IMR-90 (cell line): ENCODE data around the gene CNDP2. TPM values are rescaled to one million over a fixed set of nuclear protein-coding genes. Genes with fewer than 3 reads are reported as not detected.

ENCODE experiments used
- ATAC-seq: fragments of 200-7000 bp; cut with Tn5 transposase; 2 replicates; pipeline ENCODE4 v1.9.1; 2020; ENCODE audit warnings: low read depth, mild to moderate bottlenecking, moderate library complexity
- BruUV-seq: library from RNA; stranded (reverse); fragments of 400-500 nt; replicated peaks from 2 replicates; lab custom pipeline; 2021; lab: Mats Ljungman, UMichigan
- CTCF ChIA-PET: fragments of 300-600 bp; formaldehyde crosslinking; extraction: SDS; loops from one replicate; lab custom pipeline; 2021; ENCODE audit warnings: antibody characterized with exemption; lab: Yijun Ruan, JAX
- POLR2A ChIA-PET: fragments of 300-600 bp; sonication (Branson Sonifier 250); formaldehyde crosslinking; loops from one replicate; lab custom pipeline; 2022; ENCODE audit warnings: antibody characterized with exemption; ENCODE audit not compliant: unreplicated experiment; lab: Charles Lee
- DNase-seq: peaks from one replicate; pipeline ENCODE4 v3.0.0; 2013
- H2AFZ ChIP-seq: replicated peaks from 2 replicates; pipeline ENCODE3; 2013; ENCODE audit warnings: low read length, mild to moderate bottlenecking; ENCODE audit not compliant: poor library complexity
- H2AK5ac ChIP-seq: 2 replicates; pipeline ENCODE4 v1.6.1; 2013; ENCODE audit warnings: low read depth, low read length, inconsistent platforms
- H2AK9ac ChIP-seq: replicated peaks from 2 replicates; pipeline ENCODE3; 2013; ENCODE audit warnings: mild to moderate bottlenecking, low read depth, low read length, moderate library complexity; ENCODE audit not compliant: poor library complexity
- H2BK120ac ChIP-seq: 2 replicates; pipeline ENCODE4 v1.6.1; 2013; ENCODE audit warnings: low read depth, low read length, inconsistent platforms
- H2BK15ac ChIP-seq: 3 replicates; pipeline ENCODE4 v1.6.1; 2013; ENCODE audit warnings: low read depth, low read length, inconsistent platforms
- H2BK20ac ChIP-seq: 2 replicates; pipeline ENCODE4 v1.6.1; 2013; ENCODE audit warnings: low read depth, mild to moderate bottlenecking, inconsistent platforms, low read length, moderate library complexity
- H2BK5ac ChIP-seq: 2 replicates; pipeline ENCODE4 v1.6.1; 2013; ENCODE audit warnings: mild to moderate bottlenecking, low read depth, low read length, inconsistent platforms; ENCODE audit not compliant: poor library complexity, severe bottlenecking
- H3K14ac ChIP-seq: replicated peaks from 2 replicates; pipeline ENCODE4 v1.6.1; 2013; ENCODE audit warnings: low read depth, low read length, inconsistent platforms
- H3K18ac ChIP-seq: 2 replicates; pipeline ENCODE4 v1.6.1; 2013; ENCODE audit warnings: low read depth, low read length, control low read depth
- H3K23ac ChIP-seq: 2 replicates; pipeline ENCODE4 v1.6.1; 2013; ENCODE audit warnings: low read depth, low read length, inconsistent platforms
- H3K27ac ChIP-seq: 2 replicates; pipeline ENCODE4 v1.5.1; 2013; ENCODE audit warnings: mild to moderate bottlenecking, control low read depth, low read length; ENCODE audit not compliant: insufficient read depth
- H3K27me3 ChIP-seq: 2 replicates; pipeline ENCODE4 v1.6.1; 2013; ENCODE audit warnings: low read length; ENCODE audit not compliant: control insufficient read depth, insufficient read depth
- H3K36me3 ChIP-seq: 2 replicates; pipeline ENCODE4 v1.6.1; 2013; ENCODE audit warnings: low read length, mixed read lengths; ENCODE audit not compliant: control insufficient read depth, insufficient read depth
- H3K4ac ChIP-seq: 2 replicates; pipeline ENCODE4 v1.6.1; 2013; ENCODE audit warnings: low read depth, low read length, inconsistent platforms
- H3K4me1 ChIP-seq: 2 replicates; pipeline ENCODE4 v1.6.1; 2013; ENCODE audit warnings: low read length, mixed read lengths; ENCODE audit not compliant: control insufficient read depth, insufficient read depth
- H3K4me2 ChIP-seq: 2 replicates; pipeline ENCODE4 v1.6.1; 2013; ENCODE audit warnings: low read depth, mild to moderate bottlenecking, control low read depth, low read length, moderate library complexity
- H3K4me3 ChIP-seq: 2 replicates; pipeline ENCODE4 v1.5.1; 2013; ENCODE audit warnings: low read depth, mild to moderate bottlenecking, control low read depth, low read length, moderate library complexity; ENCODE audit not compliant: insufficient read depth
- H3K56ac ChIP-seq: 2 replicates; pipeline ENCODE4 v1.6.1; 2013; ENCODE audit warnings: low read length, inconsistent platforms; ENCODE audit not compliant: insufficient read depth; ENCODE audit errors: extremely low read depth
- H3K79me1 ChIP-seq, 2 experiments: 2 replicates each; pipeline ENCODE4 v1.6.1; 2013; ENCODE audit warnings: low read length in 2 of 2, inconsistent platforms in 1 of 2, low read depth in 1 of 2
- H3K9ac ChIP-seq: 2 replicates; pipeline ENCODE4 v1.6.1; 2013; ENCODE audit warnings: low read depth, low read length, control low read depth
- H3K9me1 ChIP-seq: 2 replicates; pipeline ENCODE4 v1.6.1; 2013; ENCODE audit warnings: low read length, inconsistent platforms; ENCODE audit not compliant: insufficient read depth
- H3K9me3 ChIP-seq: 2 replicates; pipeline ENCODE4 v1.6.1; 2013; ENCODE audit warnings: low read length; ENCODE audit not compliant: control insufficient read depth, insufficient read depth
- H4K20me1 ChIP-seq: 2 replicates; pipeline ENCODE4 v1.6.1; 2013; ENCODE audit warnings: low read length, inconsistent platforms; ENCODE audit not compliant: insufficient read depth
- H4K5ac ChIP-seq: 2 replicates; pipeline ENCODE4 v1.6.1; 2013; ENCODE audit warnings: mild to moderate bottlenecking, low read depth, low read length, control low read depth
- H4K8ac ChIP-seq, 2 experiments: 2 replicates each; pipeline ENCODE4 v1.6.1; 2013; ENCODE audit warnings: low read depth in 2 of 2, low read length in 2 of 2, control low read depth in 1 of 2, inconsistent platforms in 1 of 2
- H4K91ac ChIP-seq: 2 replicates; pipeline ENCODE4 v1.6.1; 2013; ENCODE audit warnings: low read depth, low read length, inconsistent platforms; ENCODE audit not compliant: insufficient read depth
- CEBPB ChIP-seq: IDR thresholded peaks from 2 replicates; pipeline ENCODE4 v1.6.1; 2012; ENCODE audit warnings: low read depth, low read length, improper control_type of control experiment
- FOS ChIP-seq: fragments of 150-350 bp; IDR thresholded peaks from 2 replicates; pipeline ENCODE4 v1.6.1; 2016; ENCODE audit warnings: low read depth, low read length
- MAFK ChIP-seq: IDR thresholded peaks from 2 replicates; pipeline ENCODE4 v1.6.1; 2012; ENCODE audit warnings: low read depth, low read length, improper control_type of control experiment
- MAZ ChIP-seq: IDR thresholded peaks from 2 replicates; pipeline ENCODE4 v1.6.1; 2012; ENCODE audit warnings: low read depth, mild to moderate bottlenecking, low read length, improper control_type of control experiment, moderate library complexity, borderline replicate concordance
- MXI1 ChIP-seq: IDR thresholded peaks from 2 replicates; pipeline ENCODE4 v1.6.1; 2012; ENCODE audit warnings: low read depth, mild to moderate bottlenecking, low read length, moderate library complexity, borderline replicate concordance
- POLR2A ChIP-seq: IDR thresholded peaks from 2 replicates; pipeline ENCODE4 v1.6.1; 2012; ENCODE audit warnings: mild to moderate bottlenecking, low read depth, low read length
- RAD21 ChIP-seq: IDR thresholded peaks from 2 replicates; pipeline ENCODE4 v1.6.1; 2012; ENCODE audit warnings: low read length, improper control_type of control experiment
- RCOR1 ChIP-seq: IDR thresholded peaks from 2 replicates; pipeline ENCODE4 v1.6.1; 2012; ENCODE audit warnings: mild to moderate bottlenecking, low read length, improper control_type of control experiment; ENCODE audit not compliant: insufficient replicate concordance
- RFX5 ChIP-seq: IDR thresholded peaks from 2 replicates; pipeline ENCODE4 v1.8.0; 2012; ENCODE audit warnings: low read depth, mild to moderate bottlenecking, low read length, moderate library complexity
- WGBS, 2 experiments: methylation state at CpG; one replicate each; pipeline versions ENCODE4 v1.1.5 to v1.1.7; 2013; ENCODE audit warnings: missing lambda C conversion rate in 2 of 2; ENCODE audit not compliant: insufficient read length in 1 of 2; ENCODE audit errors: extremely low coverage in 2 of 2; 5-methylcytosine and 5-hydroxymethylcytosine counted together
- dilution Hi-C: fragments of 300-500 bp; cut with HindIII; formaldehyde crosslinking; loops from one replicate; pipeline ENCODE4 v1.14.3; 2018; ENCODE audit warnings: low sequenced_read_pairs; ENCODE audit not compliant: unreplicated experiment
- in situ Hi-C: fragments of 300-500 bp; cut with MboI; formaldehyde crosslinking; loops from 3 replicates; pipeline ENCODE4 v1.14.3; 2019; ENCODE audit warnings: low sequenced_read_pairs, inconsistent platforms, mixed read lengths
- intact Hi-C: fragments of 100-400 bp; cut with micrococcal nuclease; formaldehyde crosslinking; loops from 2 replicates; pipeline ENCODE4 v1.10.0; 2022
- polyA plus RNA-seq, 3 experiments: library from polyadenylated mRNA; depleted of rRNA; stranded (reverse); fragments of >200 nt; gene quantifications; 2 replicates each; pipeline ENCODE4 v1.2.3, GENCODE V29; 2012; ENCODE audit warnings: low replicate concordance in 1 of 3
- total RNA-seq: library from RNA; depleted of rRNA; stranded (reverse); fragments of >200 nt; gene quantifications from 2 replicates; pipeline ENCODE4 v1.2.3, GENCODE V29; 2012
- TF ChIP-seq, protein P1 (sequence below): fragments of 150-350 bp; IDR thresholded peaks from 2 replicates; pipeline ENCODE4 v1.6.1; 2016; ENCODE audit warnings: low read depth, mild to moderate bottlenecking, low read length, moderate library complexity, borderline replicate concordance
- TF ChIP-seq, protein P2 (sequence below): conservative IDR thresholded peaks from 2 replicates; pipeline ENCODE4 v1.5.1; 2012; ENCODE audit warnings: mild to moderate bottlenecking, low read depth, low read length, improper control_type of control experiment

Gene CNDP2
- total and polyA plus RNA-seq, 2 of the 4 experiments (the other 2 are of a cell fraction): 52.0 to 67.9 TPM

DNA sequence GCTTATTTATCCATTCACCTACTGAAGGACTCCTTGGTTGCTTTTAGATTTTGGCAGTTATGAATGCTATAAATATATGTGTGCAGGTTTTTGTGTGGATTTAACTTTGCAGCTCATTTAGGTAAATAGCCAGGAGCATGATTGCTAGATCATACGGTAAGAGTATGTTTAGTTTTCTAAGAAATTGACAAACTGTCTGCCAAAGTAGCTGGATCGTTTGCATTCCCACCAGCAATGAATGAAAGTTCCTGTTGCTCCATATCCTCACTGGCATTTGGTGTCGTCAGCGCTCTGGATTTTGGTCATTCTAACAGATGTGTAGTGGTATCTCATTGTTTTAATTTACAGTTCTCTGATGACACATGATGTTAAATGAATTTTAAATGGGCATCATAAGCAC, 30.4 kb upstream of the CNDP2 start:
- POLR2A ChIA-PET: no interaction called here
- in situ Hi-C loops: no loop called here

More for the DNA sequence above, 30.4 kb upstream of the CNDP2 start:
- intact Hi-C loops (no loop called here), dilution Hi-C loops (no loop called here)
- no TSS peak for BruUV-seq
- H2BK15ac ChIP-seq: no peak overlapping the region
- no peak overlapping the region for H3K27ac ChIP-seq
- no peak overlapping the region for H3K9ac ChIP-seq
- H3K4me1 ChIP-seq: no peaks in the 10 kb centered on the region
- TF ChIP-seq CEBPB (no peak), MAFK (no peak), MAZ (no peak), POLR2A (no peak), MXI1 (no peak), RFX5 (no peak), FOS (no peak), RCOR1 (no peak), RAD21 (no peak)
- TF ChIP-seq, protein P1, sequence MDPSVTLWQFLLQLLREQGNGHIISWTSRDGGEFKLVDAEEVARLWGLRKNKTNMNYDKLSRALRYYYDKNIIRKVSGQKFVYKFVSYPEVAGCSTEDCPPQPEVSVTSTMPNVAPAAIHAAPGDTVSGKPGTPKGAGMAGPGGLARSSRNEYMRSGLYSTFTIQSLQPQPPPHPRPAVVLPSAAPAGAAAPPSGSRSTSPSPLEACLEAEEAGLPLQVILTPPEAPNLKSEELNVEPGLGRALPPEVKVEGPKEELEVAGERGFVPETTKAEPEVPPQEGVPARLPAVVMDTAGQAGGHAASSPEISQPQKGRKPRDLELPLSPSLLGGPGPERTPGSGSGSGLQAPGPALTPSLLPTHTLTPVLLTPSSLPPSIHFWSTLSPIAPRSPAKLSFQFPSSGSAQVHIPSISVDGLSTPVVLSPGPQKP: no peak
- TF ChIP-seq, protein P2, sequence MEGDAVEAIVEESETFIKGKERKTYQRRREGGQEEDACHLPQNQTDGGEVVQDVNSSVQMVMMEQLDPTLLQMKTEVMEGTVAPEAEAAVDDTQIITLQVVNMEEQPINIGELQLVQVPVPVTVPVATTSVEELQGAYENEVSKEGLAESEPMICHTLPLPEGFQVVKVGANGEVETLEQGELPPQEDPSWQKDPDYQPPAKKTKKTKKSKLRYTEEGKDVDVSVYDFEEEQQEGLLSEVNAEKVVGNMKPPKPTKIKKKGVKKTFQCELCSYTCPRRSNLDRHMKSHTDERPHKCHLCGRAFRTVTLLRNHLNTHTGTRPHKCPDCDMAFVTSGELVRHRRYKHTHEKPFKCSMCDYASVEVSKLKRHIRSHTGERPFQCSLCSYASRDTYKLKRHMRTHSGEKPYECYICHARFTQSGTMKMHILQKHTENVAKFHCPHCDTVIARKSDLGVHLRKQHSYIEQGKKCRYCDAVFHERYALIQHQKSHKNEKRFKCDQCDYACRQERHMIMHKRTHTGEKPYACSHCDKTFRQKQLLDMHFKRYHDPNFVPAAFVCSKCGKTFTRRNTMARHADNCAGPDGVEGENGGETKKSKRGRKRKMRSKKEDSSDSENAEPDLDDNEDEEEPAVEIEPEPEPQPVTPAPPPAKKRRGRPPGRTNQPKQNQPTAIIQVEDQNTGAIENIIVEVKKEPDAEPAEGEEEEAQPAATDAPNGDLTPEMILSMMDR: no peak
- H3K9me3 ChIP-seq: no peaks in the 10 kb centered on the region
- no CpG with 5 or more reads among the region's 4 CpGs for WGBS, 2 experiments
- H2AK9ac ChIP-seq: no peak overlapping the region
- no peak overlapping the region for H2AK5ac ChIP-seq
- H2BK5ac ChIP-seq: no peak overlapping the region
- H3K18ac ChIP-seq: no peak overlapping the region
- H2AFZ ChIP-seq: no peak overlapping the region
- H3K27me3 ChIP-seq: peaks cover 10% of the 10 kb centered on the region
- H4K5ac ChIP-seq: no peak overlapping the region
- no peak overlapping the region for H4K91ac ChIP-seq
- CTCF ChIA-PET: no interaction called here
- no peaks in the 10 kb centered on the region for H3K79me1 ChIP-seq
- ATAC-seq (no peak), DNase-seq (no peak)
- no peak overlapping the region for H3K14ac ChIP-seq
- no peaks in the 10 kb centered on the region for H3K36me3 ChIP-seq
- H3K4ac ChIP-seq: no peak overlapping the region
- no peak overlapping the region for H3K23ac ChIP-seq
- no peak overlapping the region for H3K4me3 ChIP-seq
- H2BK120ac ChIP-seq: no peak overlapping the region
- H3K4me2 ChIP-seq: no peak overlapping the region
- no peak overlapping the region for H2BK20ac ChIP-seq
- no peaks in the 10 kb centered on the region for H4K20me1 ChIP-seq
- no peak overlapping the region for H4K8ac ChIP-seq
- H3K9me1 ChIP-seq: no peaks in the 10 kb centered on the region
- no peak overlapping the region for H3K56ac ChIP-seq
